Suprapubic skin (tissue), 3 donors: Measurements from ENCODE around the gene SYNE1.

ENCODE experiments used
- CTCF ChIP-seq, 2 donors: fragments of 200-600 bp in 1 of 2; fragments of 450-650 bp in 1 of 2; sonication (generic) in 1 of 2; IDR thresholded peaks; one replicate each; pipeline ENCODE4 v1.5.1; 2016 to 2019; ENCODE audit warnings: antibody characterized with exemption in 2 of 2, mild to moderate bottlenecking in 1 of 2, moderate library complexity in 1 of 2
- EP300 ChIP-seq: sonication (generic); formaldehyde crosslinking; IDR thresholded peaks from one replicate; pipeline ENCODE4 v1.6.1; 2017; ENCODE audit warnings: antibody characterized with exemption

DNA sequence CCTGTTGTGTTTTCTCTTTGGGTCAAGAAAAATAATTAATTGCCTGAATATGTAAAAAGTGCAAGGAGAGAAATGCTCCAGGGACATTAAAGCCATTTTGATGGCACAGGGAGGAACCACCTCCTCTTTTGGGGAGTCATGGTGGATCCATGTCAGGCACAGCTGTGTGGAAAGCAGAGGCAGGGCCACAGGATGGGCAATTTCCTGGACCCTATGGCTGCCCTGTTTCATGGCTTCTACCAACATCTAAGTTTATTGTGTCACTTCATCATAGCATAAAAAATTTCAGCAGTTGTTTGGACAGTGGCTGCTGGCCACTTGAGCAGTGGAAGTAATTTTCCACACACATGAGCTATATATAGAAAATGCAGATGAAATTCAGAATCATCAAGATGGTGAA lies 238.2 kb downstream of the SYNE1 start:
- no peak for TF ChIP-seq EP300
- no peak for TF ChIP-seq CTCF (IDR thresholded peaks at IDR 0.05)
